Measurements from ENCODE around the gene SEMA3A. TPM values are rescaled to one million over a fixed set of nuclear protein-coding genes. Genes with fewer than 3 reads are reported as not detected.

SEMA3A gene
- total and polyA plus RNA-seq, 2 experiments from 2014 or later: 19.8 to 46.4 TPM

- no peaks in the 10 kb centered on the region for H3K27me3 ChIP-seq (ENCODE audit: insufficient read depth)
- H4K20me1 ChIP-seq (replicated peaks; ENCODE audit: insufficient read depth): no peaks in the 10 kb centered on the region
- Mint-ChIP-seq H3K36me3 (ENCODE audit: low read depth) (peaks cover 6% of the 10 kb centered on the region; the same call in 2 of the 3 replicates), H3K9me3 (no peaks in the 10 kb centered on the region), H3K4me1 (peaks cover 62% of the 10 kb centered on the region), H3K27ac (peak overlapping the region; percentile 14), H3K27me3 (ENCODE audit: insufficient read depth, low read depth, poor library complexity) (no peaks in the 10 kb centered on the region), H3K4me3 (no peak overlapping the region)
- H3K27ac ChIP-seq (ENCODE audit: low read depth): 0 out of 2 replicates have a peak overlapping the region, but pooled peaks have one; percentile 23
- H3F3A ChIP-seq (replicated peaks; ENCODE audit: low read depth): no peaks in the 10 kb centered on the region; the same call in 1 of the 2 replicates
- H3K9me2 ChIP-seq (ENCODE audit: insufficient read depth): no peaks in the 10 kb centered on the region
- H3K79me2 ChIP-seq (replicated peaks; ENCODE audit: insufficient read depth): peaks cover 94% of the 10 kb centered on the region
- no peak for TF ChIP-seq STAT1 (IDR thresholded peaks at IDR 0.05; ENCODE audit: unreplicated experiment)
- no peak for TF ChIP-seq NANOG (IDR thresholded peaks at IDR 0.05; ENCODE audit: borderline replicate concordance)
- no peak for TF ChIP-seq POLR2AphosphoS5 (IDR thresholded peaks at IDR 0.05; ENCODE audit: low read depth)
- TF ChIP-seq ZNF114 (CRISPR knock-in tag; IDR thresholded peaks at IDR 0.05): no peak
- no peak for TF ChIP-seq JUNB (IDR thresholded peaks at IDR 0.05; ENCODE audit: unreplicated experiment)
- H3K4me1 ChIP-seq (ENCODE audit: insufficient read depth): peaks cover 59% of the 10 kb centered on the region
- H3K4me3 ChIP-seq: no peak overlapping the region
- ATAC-seq (no peak), DNase-seq (ENCODE audit: low spot score) (no peak)
- H3K36me3 ChIP-seq (ENCODE audit: insufficient read depth): no peaks in the 10 kb centered on the region
- H3K4me2 ChIP-seq: no peak overlapping the region
- no peak overlapping the region for H2AFZ ChIP-seq
Observed at GRCh38 chr7:84142726-84143125, 51.9 kb downstream of the SEMA3A start.

- Histone ChIP-seq H3F3A (replicated peaks; ENCODE audit: low read depth) (no peaks in the 10 kb centered on the region), H3K4me3 (no peak overlapping the region), H3K27me3 (ENCODE audit: insufficient read depth) (no peaks in the 10 kb centered on the region), H3K27ac (ENCODE audit: low read depth) (peak overlapping the region; percentile 0; the same call in 1 of the 2 replicates), H2AFZ (no peak overlapping the region), H3K4me2 (no peak overlapping the region), H4K20me1 (replicated peaks; ENCODE audit: insufficient read depth) (no peaks in the 10 kb centered on the region), H3K36me3 (ENCODE audit: insufficient read depth) (no peaks in the 10 kb centered on the region), H3K79me2 (replicated peaks; ENCODE audit: insufficient read depth) (peaks cover 89% of the 10 kb centered on the region), H3K4me1 (ENCODE audit: insufficient read depth) (peaks cover 54% of the 10 kb centered on the region), H3K9me2 (ENCODE audit: insufficient read depth) (no peaks in the 10 kb centered on the region)
- H3K27me3 Mint-ChIP-seq (ENCODE audit: insufficient read depth, low read depth, poor library complexity): no peaks in the 10 kb centered on the region
- peak overlapping the region; percentile 56 for H3K27ac Mint-ChIP-seq
- DNase-seq (ENCODE audit: low spot score): no peak
- ATAC-seq: no peak
- H3K9me3 Mint-ChIP-seq: no peaks in the 10 kb centered on the region
- no peak overlapping the region for H3K4me3 Mint-ChIP-seq
- peaks cover 11% of the 10 kb centered on the region; the same call in 2 of the 3 replicates for H3K36me3 Mint-ChIP-seq (ENCODE audit: low read depth)
- peaks cover 57% of the 10 kb centered on the region for H3K4me1 Mint-ChIP-seq
- no peak for TF ChIP-seq ZNF331 (CRISPR knock-in tag; IDR thresholded peaks at IDR 0.05; ENCODE audit: low read depth)
- no peak for TF ChIP-seq EZH2 (IDR thresholded peaks at IDR 0.05; ENCODE audit: low read depth, unreplicated experiment)
- no peak for TF ChIP-seq JUNB (IDR thresholded peaks at IDR 0.05; ENCODE audit: unreplicated experiment)
- TF ChIP-seq ZNF114 (CRISPR knock-in tag; IDR thresholded peaks at IDR 0.05): no peak
- TF ChIP-seq CREB1 (CRISPR knock-in tag; IDR thresholded peaks at IDR 0.05; ENCODE audit: low read depth): no peak
- TF ChIP-seq ZNF462 (CRISPR knock-in tag; IDR thresholded peaks at IDR 0.05): no peak
- no peak for TF ChIP-seq EZH2phosphoT487 (IDR thresholded peaks at IDR 0.05; ENCODE audit: unreplicated experiment)
- TF ChIP-seq STAT1 (IDR thresholded peaks at IDR 0.05; ENCODE audit: unreplicated experiment): no peak
- TF ChIP-seq NANOG (IDR thresholded peaks at IDR 0.05; ENCODE audit: borderline replicate concordance): no peak
- TF ChIP-seq CTCF (conservative IDR thresholded peaks at IDR 0.05; ENCODE audit: low read depth in 2 of 2): no peak
Observed at GRCh38 chr7:84139986-84140729, 54.4 kb downstream of the SEMA3A start.
